GDM1 (cell line): Measurements from ENCODE around the gene SLC22A23.

Experiments used
- DNase-seq: peaks from one replicate; lab custom pipeline; 2025; lab: John Stamatoyannopoulos, UW

The SLC22A23 gene

GRCh38 chr6:3221578-3221977, 235.3 kb downstream of the SLC22A23 start:
- no peak for DNase-seq

GRCh38 chr6:3220366-3220765, 236.5 kb downstream of the SLC22A23 start:
- no peak for DNase-seq
